HG02840 (cell line): Measurements from ENCODE around the gene TEX29.

Source experiments
- ATAC-seq: cut with Tn5 transposase; IDR thresholded peaks from one replicate; pipeline ENCODE4 v1.9.1; 2021; ENCODE audit warnings: mild to moderate bottlenecking, moderate library complexity, moderate number of reproducible peaks; ENCODE audit not compliant: unreplicated experiment, low FRiP score

Gene TEX29

DNA sequence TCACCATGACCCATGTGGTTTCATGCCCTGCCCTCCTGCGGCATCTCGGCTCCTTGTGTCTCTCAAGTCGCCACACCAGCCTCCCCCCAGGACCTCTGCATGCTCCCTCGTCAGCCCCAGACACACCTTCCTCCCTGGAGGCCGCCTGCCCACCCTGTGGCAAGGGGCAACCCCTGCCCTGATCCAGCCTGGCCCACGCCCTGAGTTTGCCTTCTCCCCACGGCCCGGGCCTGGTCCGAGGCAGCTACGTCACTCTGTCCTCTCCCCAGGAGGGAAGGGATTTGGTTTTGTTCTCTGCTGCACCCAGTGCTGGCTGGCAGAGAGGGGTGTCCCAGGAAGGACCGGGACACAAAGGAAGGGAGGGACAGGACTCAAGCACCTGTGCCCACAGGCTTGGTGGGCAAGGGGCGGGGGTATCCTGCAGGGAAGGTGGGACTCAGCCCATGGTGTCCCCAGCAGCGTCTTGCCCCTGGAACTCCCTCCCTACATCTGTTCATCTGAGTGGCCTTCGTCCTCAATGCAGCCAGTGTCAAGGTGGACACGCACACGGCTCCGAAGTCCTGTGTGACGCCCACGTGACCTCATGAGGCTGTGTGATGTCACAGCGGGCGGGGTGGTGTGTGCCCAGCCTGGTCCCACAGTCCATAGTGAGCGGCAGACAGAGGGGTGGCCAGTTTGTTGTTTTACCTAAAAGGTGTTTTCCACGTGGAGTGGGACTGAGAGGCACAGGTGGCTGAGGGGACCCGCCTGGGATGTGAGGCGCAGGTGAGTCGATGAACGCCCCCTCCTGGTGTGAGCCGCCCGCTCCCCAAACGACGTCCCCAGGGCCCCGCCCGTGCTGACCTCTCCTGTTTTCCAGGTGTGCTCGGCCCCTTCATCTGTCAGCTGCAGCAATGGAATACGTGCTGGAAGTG is at the start of gene TEX29:
Gene TEX29 (plus strand): TSS at position 645 of the 914 bp plus-strand sequence. CDS start 249 bp downstream, at position 894.
- no peak for ATAC-seq

DNA sequence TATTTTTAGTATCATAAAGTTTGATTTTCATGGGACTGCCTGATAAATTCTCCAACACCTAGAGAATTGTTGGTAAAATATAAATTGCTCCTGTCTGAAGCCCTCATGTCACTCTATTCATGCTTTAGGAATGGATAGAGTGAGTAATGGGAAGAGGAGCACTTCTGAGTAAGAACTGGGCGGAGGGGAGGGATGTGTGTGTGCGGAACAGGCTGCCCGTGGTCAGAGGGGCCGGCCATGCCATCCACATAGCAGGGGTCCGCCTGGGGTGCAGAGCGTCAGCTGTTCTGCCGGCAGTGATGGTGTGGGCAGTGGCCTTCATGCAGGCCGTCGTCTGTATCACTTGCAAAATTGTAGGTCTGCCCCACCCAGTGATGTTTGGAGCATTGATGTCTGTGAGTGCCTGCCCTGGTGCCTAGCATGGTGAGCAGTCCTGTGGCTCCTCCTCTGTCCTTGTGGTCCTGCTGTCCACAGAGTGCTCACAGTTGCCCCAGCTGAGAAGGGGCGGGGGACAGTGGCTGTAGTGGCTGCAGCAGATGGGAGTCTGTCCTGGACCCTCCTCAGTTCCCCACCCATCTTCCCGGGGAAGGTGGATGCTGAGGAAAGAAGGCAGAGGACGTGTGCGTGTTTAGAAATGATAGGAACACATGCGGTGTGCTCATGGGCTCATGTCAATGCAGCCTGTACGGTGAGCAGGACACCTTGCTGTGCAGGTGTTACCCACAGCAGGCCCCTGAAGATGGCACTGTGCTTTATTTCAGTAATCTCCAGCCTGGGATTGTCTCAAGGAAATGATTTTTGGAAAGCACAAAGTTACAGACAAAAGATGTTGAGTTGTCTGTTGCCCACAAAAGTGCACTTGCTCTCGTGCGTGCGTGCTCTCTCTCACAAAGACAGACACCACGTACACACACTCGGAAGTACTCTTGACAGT is 49.4 kb upstream of the TEX29 start:
- no peak for ATAC-seq

- ATAC-seq: no peak
Observed at GRCh38 chr13:111272117-111272516, 48.3 kb upstream of the TEX29 start.

- ATAC-seq: no peak
Observed at GRCh38 chr13:111275382-111275781, 45.1 kb upstream of the TEX29 start.

DNA sequence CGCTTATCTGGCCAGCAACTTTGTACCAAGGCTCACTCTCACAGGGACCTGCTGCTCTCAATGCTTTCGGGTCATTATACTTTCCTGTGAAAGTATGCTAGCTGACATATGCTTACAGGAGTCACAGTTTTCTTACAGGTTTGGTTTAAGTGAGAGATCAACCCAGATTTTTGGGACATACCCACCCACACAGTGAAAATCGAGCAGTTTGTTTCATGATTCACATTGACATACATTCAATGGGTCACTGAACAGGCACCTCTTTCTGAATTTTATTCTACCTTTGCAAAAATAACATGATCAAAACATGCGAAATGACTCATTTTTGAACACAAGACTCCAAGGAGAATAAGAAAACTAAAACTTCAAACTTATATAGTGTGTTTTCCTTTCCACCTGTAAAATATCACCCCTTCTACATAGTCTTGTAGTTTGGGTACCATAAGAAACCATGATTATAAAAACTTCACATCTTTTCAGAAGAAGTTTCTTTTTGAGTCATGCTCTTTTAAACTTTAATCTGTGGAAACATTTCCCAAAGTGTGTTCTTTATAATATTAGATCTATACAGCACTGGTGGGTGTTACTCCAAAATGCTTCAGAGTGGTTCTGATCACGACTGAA is 44.3 kb upstream of the TEX29 start:
- no peak for ATAC-seq

GRCh38 chr13:111278258-111278657 is 42.2 kb upstream of the TEX29 start:
- ATAC-seq: no peak

DNA sequence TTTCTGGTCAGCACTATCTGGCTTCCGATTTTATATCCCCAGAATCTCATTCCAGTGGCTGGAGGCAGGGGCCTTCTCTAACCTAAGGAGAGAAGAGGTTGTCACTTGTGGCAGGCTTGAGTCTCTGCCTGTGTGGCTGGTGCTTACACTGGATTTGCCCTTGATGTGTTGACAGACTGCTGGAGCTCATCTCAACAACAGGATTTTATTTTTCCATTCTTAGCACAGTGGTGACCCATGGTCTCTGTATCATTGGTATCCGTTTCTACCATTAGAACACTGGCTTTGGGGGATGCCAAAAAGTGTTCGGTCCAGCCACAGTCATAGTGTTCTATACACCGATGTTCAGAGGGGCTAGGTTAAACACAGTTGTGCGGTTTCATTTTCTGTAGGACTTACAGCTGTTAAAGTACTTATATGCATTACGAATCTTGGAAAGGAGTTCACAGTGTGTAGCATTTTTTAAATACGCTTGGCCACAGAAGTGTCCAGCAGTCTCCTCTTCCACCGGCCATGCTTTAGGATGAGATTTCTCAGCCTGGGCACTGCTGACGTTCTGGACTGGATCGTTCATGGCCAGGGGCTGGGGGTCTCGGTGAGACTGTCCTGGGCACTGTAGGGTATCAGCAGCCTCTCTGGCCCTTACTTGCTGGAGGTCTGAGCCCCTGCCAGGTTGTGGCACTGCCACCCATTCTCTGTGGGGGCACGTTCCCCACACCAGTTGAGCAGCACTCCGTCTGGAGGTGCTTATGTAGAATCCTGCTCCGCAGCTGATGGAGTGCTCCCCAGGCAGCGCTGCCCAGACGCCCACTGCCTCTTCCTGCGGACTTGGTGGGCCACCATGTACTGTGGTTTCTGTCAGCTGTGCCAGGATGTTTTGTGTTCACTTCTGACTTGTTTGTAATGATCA is 41.4 kb upstream of the TEX29 start:
- ATAC-seq: no peak

DNA sequence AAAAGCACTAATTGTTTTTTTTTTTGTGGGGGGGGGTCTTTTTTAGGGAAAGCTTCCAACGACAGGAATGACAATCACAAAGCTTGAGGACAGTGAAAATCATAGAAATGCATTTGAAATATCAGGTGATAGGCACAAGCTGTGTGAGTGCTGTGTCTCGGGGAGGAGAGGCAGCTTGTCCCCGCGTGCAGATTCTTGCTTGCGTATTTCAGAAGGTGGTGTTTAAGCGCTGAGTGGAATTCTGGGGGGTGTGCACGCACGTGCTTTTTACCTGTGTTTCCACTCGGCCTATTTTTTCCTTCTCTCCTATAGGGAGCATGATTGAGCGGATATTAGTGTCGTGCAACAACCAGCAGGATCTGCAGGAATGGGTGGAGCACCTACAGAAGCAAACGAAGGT is 40.2 kb upstream of the TEX29 start:
- ATAC-seq: no peak

GRCh38 chr13:111280681-111281585 is 39.5 kb upstream of the TEX29 start:
- ATAC-seq: no peak

DNA sequence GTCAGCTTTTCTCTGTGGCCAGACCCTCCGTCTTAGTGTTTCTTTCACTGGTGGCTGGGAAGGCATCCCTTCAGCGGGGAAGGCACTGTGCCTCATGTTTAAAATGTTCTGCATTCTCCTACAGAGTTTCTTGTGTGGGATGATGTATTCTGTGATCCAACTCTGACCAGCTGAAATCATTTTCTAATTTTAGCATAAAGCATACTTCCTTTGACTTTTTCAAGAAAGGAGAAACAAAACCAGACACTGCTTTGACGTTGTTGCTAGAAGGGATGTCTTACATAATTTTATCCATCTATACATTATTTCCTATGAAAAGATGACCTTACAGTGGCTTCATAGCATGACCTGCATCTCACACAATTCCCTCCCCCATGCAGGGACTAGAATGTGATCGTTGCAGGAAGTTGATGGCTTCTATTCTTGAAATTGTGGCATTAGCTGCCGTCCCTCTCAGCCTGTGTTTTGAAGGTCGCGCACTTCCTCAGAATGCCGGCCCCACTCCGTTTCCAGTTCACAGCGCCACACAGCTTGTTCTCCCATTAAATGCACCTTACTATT is 38.6 kb upstream of the TEX29 start:
- ATAC-seq: no peak

DNA sequence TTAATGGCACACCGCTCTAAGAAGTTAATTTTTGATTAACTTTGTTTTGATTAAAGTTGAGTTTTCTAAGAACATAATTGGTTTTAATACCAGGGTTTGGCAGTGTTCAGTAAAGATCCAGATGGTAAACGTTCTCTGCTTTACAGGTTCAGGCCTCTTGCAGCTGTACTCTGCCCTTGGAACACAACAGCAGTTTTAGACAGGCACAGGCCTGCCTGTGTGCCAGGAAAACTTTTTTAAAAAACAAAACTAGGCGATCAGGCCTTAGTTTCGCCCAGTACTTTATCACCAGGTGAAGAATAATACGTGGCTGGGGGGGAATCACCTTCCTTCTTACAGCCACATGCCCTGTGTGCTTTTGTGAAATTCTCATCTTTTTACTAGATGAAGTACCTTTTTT is 38.0 kb upstream of the TEX29 start:
- ATAC-seq: no peak

DNA sequence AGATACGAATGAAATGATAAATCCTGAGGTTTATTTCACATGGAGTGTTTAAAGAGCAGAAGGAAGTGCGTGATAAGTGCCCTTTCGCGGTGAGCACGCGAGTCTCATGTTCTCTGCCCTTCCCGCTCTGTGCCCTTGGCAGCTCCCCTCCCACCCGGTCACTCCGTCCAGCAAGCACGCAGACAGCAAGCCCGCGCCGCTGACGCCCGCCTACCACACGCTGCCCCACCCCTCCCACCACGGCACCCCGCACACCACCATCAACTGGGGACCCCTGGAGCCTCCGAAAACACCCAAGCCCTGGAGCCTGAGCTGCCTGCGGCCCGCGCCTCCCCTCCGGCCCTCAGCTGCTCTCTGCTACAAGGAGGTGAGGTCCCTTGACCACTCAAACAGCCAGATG is 37.4 kb upstream of the TEX29 start:
- ATAC-seq: no peak

- ATAC-seq: no peak
Observed at GRCh38 chr13:111283457-111283856, 37.0 kb upstream of the TEX29 start.

DNA sequence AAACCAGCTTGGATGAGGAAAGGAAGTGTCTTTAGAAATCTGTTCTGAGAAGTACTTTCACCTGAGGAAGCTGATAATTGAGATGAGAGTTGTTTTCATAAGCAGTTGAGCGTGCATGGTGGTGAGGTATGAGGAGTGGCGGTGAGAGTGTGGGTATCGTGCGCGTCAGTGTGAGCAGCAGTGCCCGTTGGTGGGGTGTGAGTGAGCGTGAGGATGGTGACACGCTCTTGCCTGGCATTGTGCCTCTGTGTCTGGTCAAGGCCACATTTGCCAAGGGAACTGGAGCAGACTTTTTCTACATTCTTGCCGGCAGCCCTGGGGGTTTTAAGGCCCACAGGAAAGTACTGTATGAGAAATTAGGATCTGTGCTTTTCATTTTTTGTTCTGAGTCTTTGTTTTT is 36.5 kb upstream of the TEX29 start:
- ATAC-seq: no peak

DNA sequence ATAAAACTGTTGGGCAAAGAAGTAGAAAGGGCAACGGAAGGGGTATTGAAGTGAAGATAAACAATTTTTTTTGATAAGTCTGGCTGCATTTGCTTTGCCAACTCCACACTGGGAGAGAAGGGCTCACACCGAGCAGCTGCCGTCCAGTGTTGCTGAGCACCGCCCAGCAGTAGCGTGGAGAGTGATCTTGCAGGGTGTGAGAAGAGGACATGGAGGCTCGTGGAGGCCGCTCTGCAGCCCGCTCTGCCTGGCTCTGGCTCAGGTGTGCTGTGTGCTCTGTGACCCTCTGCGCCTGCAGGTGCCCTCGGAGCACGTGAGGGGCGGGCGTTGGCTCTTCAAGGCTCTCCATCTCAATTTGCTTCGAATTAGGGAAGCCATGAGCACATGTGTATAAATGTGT is 35.9 kb upstream of the TEX29 start:
- ATAC-seq: no peak

DNA sequence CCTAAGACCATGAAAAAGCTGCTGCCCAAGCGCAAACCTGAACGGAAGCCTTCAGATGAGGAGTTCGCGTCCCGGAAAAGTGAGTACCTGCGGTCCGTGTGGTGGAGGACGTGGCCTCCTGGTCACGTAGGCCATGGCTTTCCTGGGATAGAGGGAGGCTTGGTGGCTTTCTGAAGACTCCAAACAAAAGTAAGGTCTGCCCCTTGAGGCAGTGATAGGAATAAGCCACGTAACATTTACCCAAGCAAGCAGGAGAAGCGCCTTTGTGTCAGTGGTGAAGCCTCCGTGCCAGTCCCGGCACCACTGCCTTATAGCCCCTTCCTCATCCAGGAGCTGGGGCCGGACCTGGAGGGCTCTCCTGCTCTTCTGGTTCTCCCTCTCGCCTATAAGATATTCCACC is 34.3 kb upstream of the TEX29 start:
- no peak for ATAC-seq

- no peak for ATAC-seq
Observed at GRCh38 chr13:111286749-111287148, 33.7 kb upstream of the TEX29 start.

DNA sequence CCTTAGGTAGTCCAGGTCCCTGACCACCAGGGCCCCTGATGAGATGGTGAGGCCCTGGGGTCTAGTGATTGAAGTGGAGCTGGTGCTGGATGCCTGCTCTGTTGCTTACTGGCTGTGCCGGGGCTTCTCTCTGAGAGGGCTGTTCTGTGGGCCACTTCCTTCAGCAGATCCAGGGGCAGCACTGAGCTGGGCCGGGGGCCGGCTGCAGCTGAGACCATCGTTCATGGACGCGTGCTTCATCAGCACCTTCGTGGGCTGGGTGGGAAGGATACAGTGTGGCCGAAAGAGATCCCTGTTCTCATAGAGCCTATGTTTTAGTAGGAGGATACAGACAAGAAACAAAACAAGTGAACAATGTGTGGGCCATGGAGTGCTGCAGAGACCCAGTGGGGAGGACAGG is 33.2 kb upstream of the TEX29 start:
- no peak for ATAC-seq

DNA sequence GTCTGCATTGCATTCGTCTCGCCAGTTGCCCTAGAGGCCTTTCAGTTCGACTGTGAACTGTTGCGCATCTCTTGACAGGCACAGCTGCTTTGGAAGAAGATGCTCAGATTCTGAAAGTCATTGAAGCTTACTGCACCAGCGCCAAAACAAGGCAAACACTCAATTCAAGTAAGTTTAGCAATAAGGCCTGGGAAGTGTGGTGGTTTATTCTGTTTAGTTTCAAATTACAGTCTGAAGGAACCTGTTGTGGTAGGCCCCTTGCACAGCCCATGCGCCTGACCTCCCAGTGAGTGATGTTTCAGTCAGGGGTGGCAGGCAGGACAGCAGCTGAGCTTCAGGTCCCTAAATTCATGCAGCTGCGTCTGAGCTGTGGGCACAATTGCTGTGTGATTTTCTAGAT is 32.2 kb upstream of the TEX29 start:
- no peak for ATAC-seq
